K562 (cell line): ENCODE results near the gene PPIF. TPM values are rescaled to one million over a fixed set of nuclear protein-coding genes. Genes with fewer than 3 reads are reported as not detected.
A peak's percentile ranks its signal among the peaks of the same experiment; 100 is the strongest.

Source experiments
- DMBX1 ChIP-seq: fragments of 250-450 bp; sonication (Bioruptor Pico); IDR thresholded peaks from 2 replicates; pipeline ENCODE4 v1.8.0; 2022; ENCODE audit warnings: inconsistent platforms, mild to moderate bottlenecking, moderate library complexity, borderline replicate concordance
- IFI16 ChIP-seq: fragments of 250-450 bp; sonication (Bioruptor Pico); IDR thresholded peaks from 2 replicates; pipeline ENCODE4 v2.1.2; 2022; ENCODE audit warnings: mild to moderate bottlenecking, inconsistent platforms
- MAFF ChIP-seq: IDR thresholded peaks from 2 replicates; pipeline ENCODE4 v1.6.1; 2012; ENCODE audit warnings: low read length, improper control_type of control experiment
- MCM3 ChIP-seq: fragments of 450-650 bp; IDR thresholded peaks from 2 replicates; pipeline ENCODE4 v1.6.1; 2016
- MCM7 ChIP-seq, 2 experiments: fragments of 450-650 bp; IDR thresholded peaks; 2 replicates each; pipeline ENCODE4 v1.6.1; 2016 to 2018
- POLR2B ChIP-seq: fragments of 450-650 bp; IDR thresholded peaks from 2 replicates; pipeline ENCODE4 v1.6.1; 2018; ENCODE audit warnings: low read depth; ENCODE audit not compliant: partially characterized antibody
- PTRF ChIP-seq: fragments of 450-650 bp; IDR thresholded peaks from 2 replicates; pipeline ENCODE4 v1.6.1; 2016; ENCODE audit warnings: mild to moderate bottlenecking, missing genetic modification characterization, missing compliant biosample characterization
- TAL1 ChIP-seq: fragments of 450-650 bp; IDR thresholded peaks from 2 replicates; pipeline ENCODE4 v1.6.1; 2016; ENCODE audit warnings: mild to moderate bottlenecking
- YY1 ChIP-seq, 3 experiments: IDR thresholded peaks; 2 replicates each; pipeline ENCODE4 v1.6.1; 2011; ENCODE audit warnings: low read length in 2 of 3, mild to moderate bottlenecking in 2 of 3, moderate library complexity in 2 of 3, borderline replicate concordance in 1 of 3, control low read depth in 1 of 3, low read depth in 1 of 3; ENCODE audit not compliant: insufficient read depth in 3 of 3, insufficient replicate concordance in 2 of 3, control insufficient read depth in 1 of 3, insufficient read length in 1 of 3; ENCODE audit errors: extremely low read depth in 1 of 3
- polyA plus RNA-seq, 8 experiments: library from polyadenylated mRNA; depleted of rRNA in 4 of 8; stranded (reverse) in 5 of 8; unstranded in 3 of 8; fragments of >200 nt; fragmentation: Nextera tagmentation in 2 of 8; fragmentation: Illumina TruSeq in 1 of 8; extraction: Ambion mirVana in 2 of 8; extraction: Trizol in 1 of 8; gene quantifications; 2 replicates each; pipeline versions ENCODE4 v1.2.1 to v1.2.3, GENCODE V29; 2011 to 2014; ENCODE audit warnings: inconsistent platforms in 1 of 8, missing spikeins in 1 of 8
- total RNA-seq, 7 experiments: library from RNA; depleted of rRNA in 6 of 7; stranded (reverse); fragments of >200 nt in 6 of 7; fragmentation: Illumina TruSeq in 2 of 7; extraction: Trizol in 2 of 7; gene quantifications; 2 replicates each; pipeline versions ENCODE4 v1.2.1 to v1.2.3, GENCODE V29; 2011 to 2021; ENCODE audit warnings: low replicate concordance in 1 of 7
- TF ChIP-seq, protein P1 (sequence below): sonication (generic); formaldehyde crosslinking; IDR thresholded peaks from 2 replicates; pipeline ENCODE4 v1.8.0; 2022; ENCODE audit warnings: mild to moderate bottlenecking, missing genetic modification reagents, borderline replicate concordance
- TF ChIP-seq, protein P2 (sequence below): sonication (generic); formaldehyde crosslinking; IDR thresholded peaks from 2 replicates; pipeline ENCODE4 v1.8.1; 2023; ENCODE audit warnings: mild to moderate bottlenecking, missing genetic modification reagents
- TF ChIP-seq, protein P3 (sequence below): fragments of 450-650 bp; IDR thresholded peaks from 2 replicates; pipeline ENCODE4 v1.6.1; 2014; ENCODE audit warnings: low read depth, mild to moderate bottlenecking, moderate library complexity, borderline replicate concordance
- TF ChIP-seq, protein P4 (sequence below): conservative IDR thresholded peaks from 2 replicates; pipeline ENCODE4 v1.6.1; 2011; ENCODE audit warnings: low read depth, mild to moderate bottlenecking, low read length; ENCODE audit not compliant: control insufficient read depth
- TF ChIP-seq, protein P5 (sequence below): sonication (generic); formaldehyde crosslinking; IDR thresholded peaks from 2 replicates; pipeline ENCODE4 v1.8.0; 2022; ENCODE audit warnings: mild to moderate bottlenecking, missing genetic modification reagents

The PPIF gene
- total and polyA plus RNA-seq, 9 of the 15 experiments (the other 6 are each of a cell fraction or from before 2014, with no cell fraction given), result 40.9 to 287 (median 117) TPM

DNA sequence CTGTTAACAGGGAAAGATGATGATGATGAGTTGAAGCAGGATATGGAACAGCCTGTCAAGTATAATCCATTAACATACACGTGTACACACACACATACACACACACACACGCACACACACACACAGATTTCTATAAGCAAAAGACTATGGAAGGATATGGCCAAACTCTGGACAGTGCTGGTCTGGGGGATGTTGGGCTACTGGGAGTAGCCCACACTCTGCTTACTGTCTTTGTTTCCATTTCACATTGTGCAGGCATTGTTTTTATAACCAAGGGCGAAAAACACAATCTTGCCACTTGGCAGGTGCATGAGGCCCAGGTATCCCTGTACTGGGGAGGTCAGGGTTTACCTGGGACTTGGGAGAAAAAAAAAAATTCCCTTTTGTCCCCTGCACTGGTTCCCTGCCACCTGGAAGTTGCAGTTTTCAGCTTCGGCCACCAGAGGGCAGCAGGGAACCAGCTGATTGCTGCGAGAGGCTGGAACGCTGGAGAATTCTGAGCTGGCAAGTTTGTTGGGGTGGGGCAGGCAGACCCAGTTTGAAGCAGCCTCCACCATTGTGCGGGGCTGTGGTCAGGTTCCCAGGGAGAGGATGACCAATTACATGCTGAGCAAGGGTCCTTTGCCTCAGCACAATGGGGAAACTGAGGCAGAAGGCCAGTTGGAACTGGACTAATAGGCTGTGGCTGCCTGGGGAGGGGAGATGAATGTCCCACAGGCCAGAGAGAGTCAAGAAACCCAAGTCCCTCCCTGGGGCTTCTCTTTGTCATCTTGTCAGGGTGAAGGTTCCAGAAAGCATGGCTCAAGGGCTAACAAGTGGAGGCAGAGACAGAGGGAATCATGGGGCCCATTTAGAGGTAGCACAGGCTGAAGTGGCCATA, 27.3 kb downstream of the PPIF start (continued):
- TF ChIP-seq, protein P1, sequence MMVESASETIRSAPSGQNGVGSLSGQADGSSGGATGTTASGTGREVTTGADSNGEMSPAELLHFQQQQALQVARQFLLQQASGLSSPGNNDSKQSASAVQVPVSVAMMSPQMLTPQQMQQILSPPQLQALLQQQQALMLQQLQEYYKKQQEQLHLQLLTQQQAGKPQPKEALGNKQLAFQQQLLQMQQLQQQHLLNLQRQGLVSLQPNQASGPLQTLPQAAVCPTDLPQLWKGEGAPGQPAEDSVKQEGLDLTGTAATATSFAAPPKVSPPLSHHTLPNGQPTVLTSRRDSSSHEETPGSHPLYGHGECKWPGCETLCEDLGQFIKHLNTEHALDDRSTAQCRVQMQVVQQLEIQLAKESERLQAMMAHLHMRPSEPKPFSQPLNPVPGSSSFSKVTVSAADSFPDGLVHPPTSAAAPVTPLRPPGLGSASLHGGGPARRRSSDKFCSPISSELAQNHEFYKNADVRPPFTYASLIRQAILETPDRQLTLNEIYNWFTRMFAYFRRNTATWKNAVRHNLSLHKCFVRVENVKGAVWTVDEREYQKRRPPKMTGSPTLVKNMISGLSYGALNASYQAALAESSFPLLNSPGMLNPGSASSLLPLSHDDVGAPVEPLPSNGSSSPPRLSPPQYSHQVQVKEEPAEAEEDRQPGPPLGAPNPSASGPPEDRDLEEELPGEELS, result no peak
- TF ChIP-seq MAFF, result peak; percentile 28; the same call in 1 of the 2 replicates
- TF ChIP-seq, protein P2, sequence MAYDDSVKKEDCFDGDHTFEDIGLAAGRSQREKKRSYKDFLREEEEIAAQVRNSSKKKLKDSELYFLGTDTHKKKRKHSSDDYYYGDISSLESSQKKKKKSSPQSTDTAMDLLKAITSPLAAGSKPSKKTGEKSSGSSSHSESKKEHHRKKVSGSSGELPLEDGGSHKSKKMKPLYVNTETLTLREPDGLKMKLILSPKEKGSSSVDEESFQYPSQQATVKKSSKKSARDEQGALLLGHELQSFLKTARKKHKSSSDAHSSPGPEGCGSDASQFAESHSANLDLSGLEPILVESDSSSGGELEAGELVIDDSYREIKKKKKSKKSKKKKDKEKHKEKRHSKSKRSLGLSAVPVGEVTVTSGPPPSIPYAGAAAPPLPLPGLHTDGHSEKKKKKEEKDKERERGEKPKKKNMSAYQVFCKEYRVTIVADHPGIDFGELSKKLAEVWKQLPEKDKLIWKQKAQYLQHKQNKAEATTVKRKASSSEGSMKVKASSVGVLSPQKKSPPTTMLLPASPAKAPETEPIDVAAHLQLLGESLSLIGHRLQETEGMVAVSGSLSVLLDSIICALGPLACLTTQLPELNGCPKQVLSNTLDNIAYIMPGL, result no peak
- TF ChIP-seq, protein P3, sequence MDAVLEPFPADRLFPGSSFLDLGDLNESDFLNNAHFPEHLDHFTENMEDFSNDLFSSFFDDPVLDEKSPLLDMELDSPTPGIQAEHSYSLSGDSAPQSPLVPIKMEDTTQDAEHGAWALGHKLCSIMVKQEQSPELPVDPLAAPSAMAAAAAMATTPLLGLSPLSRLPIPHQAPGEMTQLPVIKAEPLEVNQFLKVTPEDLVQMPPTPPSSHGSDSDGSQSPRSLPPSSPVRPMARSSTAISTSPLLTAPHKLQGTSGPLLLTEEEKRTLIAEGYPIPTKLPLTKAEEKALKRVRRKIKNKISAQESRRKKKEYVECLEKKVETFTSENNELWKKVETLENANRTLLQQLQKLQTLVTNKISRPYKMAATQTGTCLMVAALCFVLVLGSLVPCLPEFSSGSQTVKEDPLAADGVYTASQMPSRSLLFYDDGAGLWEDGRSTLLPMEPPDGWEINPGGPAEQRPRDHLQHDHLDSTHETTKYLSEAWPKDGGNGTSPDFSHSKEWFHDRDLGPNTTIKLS, result peak; percentile 61
- no peak for TF ChIP-seq DMBX1 (CRISPR knock-in tag)
- no peak for TF ChIP-seq IFI16 (CRISPR knock-in tag)
- TF ChIP-seq POLR2B, result no peak
- TF ChIP-seq, protein P4, sequence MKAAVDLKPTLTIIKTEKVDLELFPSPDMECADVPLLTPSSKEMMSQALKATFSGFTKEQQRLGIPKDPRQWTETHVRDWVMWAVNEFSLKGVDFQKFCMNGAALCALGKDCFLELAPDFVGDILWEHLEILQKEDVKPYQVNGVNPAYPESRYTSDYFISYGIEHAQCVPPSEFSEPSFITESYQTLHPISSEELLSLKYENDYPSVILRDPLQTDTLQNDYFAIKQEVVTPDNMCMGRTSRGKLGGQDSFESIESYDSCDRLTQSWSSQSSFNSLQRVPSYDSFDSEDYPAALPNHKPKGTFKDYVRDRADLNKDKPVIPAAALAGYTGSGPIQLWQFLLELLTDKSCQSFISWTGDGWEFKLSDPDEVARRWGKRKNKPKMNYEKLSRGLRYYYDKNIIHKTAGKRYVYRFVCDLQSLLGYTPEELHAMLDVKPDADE, result no peak
- no peak for TF ChIP-seq TAL1
- TF ChIP-seq PTRF (tag), result no peak
- TF ChIP-seq MCM3, result peak; percentile 24; the same call in 1 of the 2 replicates
- TF ChIP-seq, protein P5, sequence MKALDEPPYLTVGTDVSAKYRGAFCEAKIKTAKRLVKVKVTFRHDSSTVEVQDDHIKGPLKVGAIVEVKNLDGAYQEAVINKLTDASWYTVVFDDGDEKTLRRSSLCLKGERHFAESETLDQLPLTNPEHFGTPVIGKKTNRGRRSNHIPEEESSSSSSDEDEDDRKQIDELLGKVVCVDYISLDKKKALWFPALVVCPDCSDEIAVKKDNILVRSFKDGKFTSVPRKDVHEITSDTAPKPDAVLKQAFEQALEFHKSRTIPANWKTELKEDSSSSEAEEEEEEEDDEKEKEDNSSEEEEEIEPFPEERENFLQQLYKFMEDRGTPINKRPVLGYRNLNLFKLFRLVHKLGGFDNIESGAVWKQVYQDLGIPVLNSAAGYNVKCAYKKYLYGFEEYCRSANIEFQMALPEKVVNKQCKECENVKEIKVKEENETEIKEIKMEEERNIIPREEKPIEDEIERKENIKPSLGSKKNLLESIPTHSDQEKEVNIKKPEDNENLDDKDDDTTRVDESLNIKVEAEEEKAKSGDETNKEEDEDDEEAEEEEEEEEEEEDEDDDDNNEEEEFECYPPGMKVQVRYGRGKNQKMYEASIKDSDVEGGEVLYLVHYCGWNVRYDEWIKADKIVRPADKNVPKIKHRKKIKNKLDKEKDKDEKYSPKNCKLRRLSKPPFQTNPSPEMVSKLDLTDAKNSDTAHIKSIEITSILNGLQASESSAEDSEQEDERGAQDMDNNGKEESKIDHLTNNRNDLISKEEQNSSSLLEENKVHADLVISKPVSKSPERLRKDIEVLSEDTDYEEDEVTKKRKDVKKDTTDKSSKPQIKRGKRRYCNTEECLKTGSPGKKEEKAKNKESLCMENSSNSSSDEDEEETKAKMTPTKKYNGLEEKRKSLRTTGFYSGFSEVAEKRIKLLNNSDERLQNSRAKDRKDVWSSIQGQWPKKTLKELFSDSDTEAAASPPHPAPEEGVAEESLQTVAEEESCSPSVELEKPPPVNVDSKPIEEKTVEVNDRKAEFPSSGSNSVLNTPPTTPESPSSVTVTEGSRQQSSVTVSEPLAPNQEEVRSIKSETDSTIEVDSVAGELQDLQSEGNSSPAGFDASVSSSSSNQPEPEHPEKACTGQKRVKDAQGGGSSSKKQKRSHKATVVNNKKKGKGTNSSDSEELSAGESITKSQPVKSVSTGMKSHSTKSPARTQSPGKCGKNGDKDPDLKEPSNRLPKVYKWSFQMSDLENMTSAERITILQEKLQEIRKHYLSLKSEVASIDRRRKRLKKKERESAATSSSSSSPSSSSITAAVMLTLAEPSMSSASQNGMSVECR (CRISPR knock-in tag), result 0 out of 2 replicates have a peak, but pooled peaks have one; percentile 45
- TF ChIP-seq MCM7 (IDR thresholded peaks at IDR 0.05), result no peak
- peak in 1 of 3 experiments; percentile 40 for TF ChIP-seq YY1 (IDR thresholded peaks at IDR 0.05; ENCODE audit: borderline replicate concordance in 1 of 3, control insufficient read depth in 1 of 3, extremely low read depth in 1 of 3, insufficient read depth in 3 of 3, insufficient read length in 1 of 3, insufficient replicate concordance in 2 of 3, low read depth in 1 of 3, low read length in 2 of 3)
